Lower leg skin (tissue), 3 donors: ENCODE measurements around the gene SLFN12L.

ENCODE experiments used
- CTCF ChIP-seq, 3 donors: fragments of 450-650 bp; IDR thresholded peaks; one replicate each; pipeline ENCODE4 v1.5.1; 2016; ENCODE audit warnings: antibody characterized with exemption in 3 of 3, mild to moderate bottlenecking in 3 of 3, moderate library complexity in 2 of 3
- POLR2A ChIP-seq, 2 donors: fragments of 450-650 bp; IDR thresholded peaks; one replicate each; pipeline ENCODE4 v1.6.1; 2016 to 2017; ENCODE audit warnings: antibody characterized with exemption in 2 of 2, mild to moderate bottlenecking in 1 of 2, moderate library complexity in 1 of 2

GRCh38 chr17:35559495-35560210 is 22.2 kb upstream of the SLFN12L start:
- no peak for TF ChIP-seq CTCF (IDR thresholded peaks at IDR 0.05)
- no peak for TF ChIP-seq POLR2A (IDR thresholded peaks at IDR 0.05)
